ENCODE measurements around the gene ADAP1. TPM values are rescaled to one million over a fixed set of nuclear protein-coding genes. Genes with fewer than 3 reads are reported as not detected.

ADAP1 gene
- total and polyA plus RNA-seq, 11 donors = 3.1 to 16.5 (median 12.0) TPM

- Histone ChIP-seq H3K9me3 (no peaks in the 10 kb centered on the region), H3K27me3 (no peaks in the 10 kb centered on the region), H3K4me1 (peaks cover 0 to 57% (median 30%) of the 10 kb centered on the region in 12 donors), H3K27ac (peak overlapping the region in 6 of 12 donors; percentile 87 to 94 (median 88)), H3K4me3 (no peak overlapping the region), H3K36me3 (peaks cover 0 to 52% (median 48%) of the 10 kb centered on the region in 9 donors)
- 85 to 88% (median 87%) methylated on average over 22 of the region's 22 CpGs for WGBS, 4 donors
- intact Hi-C loops (cut with DNase I) = no loop called here
- DNase-seq (peak in 2 of 5 donors; percentile 10 to 16), ATAC-seq (no peak)
- TF ChIP-seq POLR2A (IDR thresholded peaks at IDR 0.05) = no peak
- no peak for TF ChIP-seq CTCF (IDR thresholded peaks at IDR 0.05)
These were observed 12.0 kb upstream of the ADAP1 start for GRCh38 chr7:966291-967069.

- Histone ChIP-seq H3K9me3 (no peaks in the 10 kb centered on the region), H3K4me1 (peaks cover 0 to 66% (median 29%) of the 10 kb centered on the region in 12 donors), H3K4me3 (peak overlapping the region in 5 of 12 donors; percentile 9 to 17 (median 14)), H3K36me3 (peaks cover 0 to 33% (median 30%) of the 10 kb centered on the region in 9 donors), H3K27me3 (no peaks in the 10 kb centered on the region), H3K27ac (peak overlapping the region; percentile 67 to 94 (median 88))
- intact Hi-C loops (cut with DNase I) = no loop called here
- WGBS, 4 donors = 21 to 24% (median 23%) methylated on average over 16 to 27 of the region's 27 CpGs
- DNase-seq (peak; percentile 57 to 78 (median 65)), ATAC-seq (peak; percentile 40 to 81 (median 70))
- no peak for TF ChIP-seq POLR2A (IDR thresholded peaks at IDR 0.05)
- TF ChIP-seq CTCF (IDR thresholded peaks at IDR 0.05) = peak in 7 of 12 donors; percentile 9 to 51 (median 31)
These were observed 10.1 kb upstream of the ADAP1 start for GRCh38 chr7:964401-965231.

- H3K36me3 ChIP-seq = peaks cover 0 to 22% (median 19%) of the 10 kb centered on the region in 9 donors
- H3K9me3 ChIP-seq = no peaks in the 10 kb centered on the region
- ATAC-seq (no peak), DNase-seq (peak in 3 of 5 donors; percentile 21 to 47 (median 24))
- H3K27me3 ChIP-seq = no peaks in the 10 kb centered on the region
- intact Hi-C loops (cut with DNase I) = no loop called here
- peaks cover 0 to 57% (median 29%) of the 10 kb centered on the region in 12 donors for H3K4me1 ChIP-seq
- peak in 1 of 12 donors; percentile 7 for TF ChIP-seq CTCF (IDR thresholded peaks at IDR 0.05)
- no peak for TF ChIP-seq POLR2A (IDR thresholded peaks at IDR 0.05)
- H3K4me3 ChIP-seq = no peak overlapping the region
- peak overlapping the region in 7 of 12 donors; percentile 85 to 94 (median 91) for H3K27ac ChIP-seq
- 49 to 64% (median 59%) methylated on average over 25 to 37 of the region's 37 CpGs for WGBS, 4 donors
These were observed 9.0 kb upstream of the ADAP1 start for GRCh38 chr7:963236-964078.

Data from heart left ventricle (tissue), 16 donors.